ENCODE data around the gene GAPDHS.

Gene GAPDHS

GRCh38 chr19:35561436-35561835 lies 28.2 kb downstream of the GAPDHS start:
- no peak overlapping the region for H3K4me3 ChIP-seq (ENCODE audit: low read depth, low read length)
- TF ChIP-seq, protein P1, sequence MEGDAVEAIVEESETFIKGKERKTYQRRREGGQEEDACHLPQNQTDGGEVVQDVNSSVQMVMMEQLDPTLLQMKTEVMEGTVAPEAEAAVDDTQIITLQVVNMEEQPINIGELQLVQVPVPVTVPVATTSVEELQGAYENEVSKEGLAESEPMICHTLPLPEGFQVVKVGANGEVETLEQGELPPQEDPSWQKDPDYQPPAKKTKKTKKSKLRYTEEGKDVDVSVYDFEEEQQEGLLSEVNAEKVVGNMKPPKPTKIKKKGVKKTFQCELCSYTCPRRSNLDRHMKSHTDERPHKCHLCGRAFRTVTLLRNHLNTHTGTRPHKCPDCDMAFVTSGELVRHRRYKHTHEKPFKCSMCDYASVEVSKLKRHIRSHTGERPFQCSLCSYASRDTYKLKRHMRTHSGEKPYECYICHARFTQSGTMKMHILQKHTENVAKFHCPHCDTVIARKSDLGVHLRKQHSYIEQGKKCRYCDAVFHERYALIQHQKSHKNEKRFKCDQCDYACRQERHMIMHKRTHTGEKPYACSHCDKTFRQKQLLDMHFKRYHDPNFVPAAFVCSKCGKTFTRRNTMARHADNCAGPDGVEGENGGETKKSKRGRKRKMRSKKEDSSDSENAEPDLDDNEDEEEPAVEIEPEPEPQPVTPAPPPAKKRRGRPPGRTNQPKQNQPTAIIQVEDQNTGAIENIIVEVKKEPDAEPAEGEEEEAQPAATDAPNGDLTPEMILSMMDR (IDR thresholded peaks at IDR 0.05; ENCODE audit: borderline replicate concordance, insufficient read depth, low read depth, low read length): no peak

- TF ChIP-seq, protein P1 (IDR thresholded peaks at IDR 0.05; ENCODE audit: borderline replicate concordance, insufficient read depth, low read depth, low read length): no peak
- H3K4me3 ChIP-seq (ENCODE audit: low read depth, low read length): no peak overlapping the region
These were observed 29.1 kb downstream of the GAPDHS start for GRCh38 chr19:35562336-35562735.

- TF ChIP-seq, protein P1 (IDR thresholded peaks at IDR 0.05; ENCODE audit: borderline replicate concordance, insufficient read depth, low read depth, low read length): no peak
- no peak overlapping the region for H3K4me3 ChIP-seq (ENCODE audit: low read depth, low read length)
These were observed 29.5 kb downstream of the GAPDHS start for GRCh38 chr19:35562776-35563175.

- TF ChIP-seq, protein P1 (IDR thresholded peaks at IDR 0.05; ENCODE audit: borderline replicate concordance, insufficient read depth, low read depth, low read length): no peak
- no peak within 1 kb of the TSS for H3K4me3 ChIP-seq (ENCODE audit: low read depth, low read length)
These were observed 30.1 kb downstream of the GAPDHS start, which contains the start of gene ATP4A for GRCh38 chr19:35563207-35563829. Gene ATP4A, minus strand, starts transcription at chr19:35563658. Its CDS starts 29 bp downstream, at chr19:35563629.

DNA sequence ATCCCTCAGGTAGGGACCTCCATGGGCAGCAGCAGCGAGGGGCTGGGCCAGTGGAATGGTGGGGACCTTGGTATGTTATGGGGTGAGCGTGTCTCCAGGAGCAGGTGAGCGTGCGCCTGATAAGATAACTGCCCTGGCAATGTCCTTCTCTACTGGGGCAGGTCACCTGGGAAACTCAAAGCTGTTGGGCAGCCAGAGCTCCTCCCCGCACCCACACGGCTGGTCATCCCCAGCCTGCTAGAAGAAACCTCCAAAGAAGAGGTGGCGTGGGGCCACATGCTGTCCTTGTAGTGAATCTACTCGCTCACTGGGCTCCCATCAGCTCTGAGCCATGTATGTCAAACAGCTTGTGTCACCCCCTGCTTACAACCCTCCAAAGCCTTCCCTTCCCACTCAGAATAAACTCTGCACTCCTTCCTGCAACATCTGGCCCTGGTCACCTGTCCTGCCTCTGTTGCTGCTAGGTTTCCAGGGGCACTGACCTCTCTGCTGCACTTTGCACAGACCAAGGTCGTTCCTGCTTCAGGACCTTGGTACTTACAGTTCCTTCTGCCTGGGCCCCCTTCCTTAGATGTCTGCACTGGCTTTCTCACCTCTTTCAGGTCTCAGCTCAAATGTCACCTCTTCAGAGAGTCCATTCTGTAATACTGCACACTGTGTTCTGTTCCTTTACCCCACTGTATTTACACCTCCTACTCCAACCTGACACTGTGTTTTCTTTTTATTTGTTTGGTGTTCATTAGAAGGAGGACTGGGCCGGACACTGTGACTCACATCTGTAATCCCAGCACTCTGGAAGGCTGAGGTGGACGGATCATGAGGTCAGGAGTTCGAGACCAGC lies 32.0 kb downstream of the GAPDHS start:
- H3K4me3 ChIP-seq (ENCODE audit: low read depth, low read length): no peak overlapping the region
- TF ChIP-seq, protein P1 (IDR thresholded peaks at IDR 0.05; ENCODE audit: borderline replicate concordance, insufficient read depth, low read depth, low read length): no peak

DNA sequence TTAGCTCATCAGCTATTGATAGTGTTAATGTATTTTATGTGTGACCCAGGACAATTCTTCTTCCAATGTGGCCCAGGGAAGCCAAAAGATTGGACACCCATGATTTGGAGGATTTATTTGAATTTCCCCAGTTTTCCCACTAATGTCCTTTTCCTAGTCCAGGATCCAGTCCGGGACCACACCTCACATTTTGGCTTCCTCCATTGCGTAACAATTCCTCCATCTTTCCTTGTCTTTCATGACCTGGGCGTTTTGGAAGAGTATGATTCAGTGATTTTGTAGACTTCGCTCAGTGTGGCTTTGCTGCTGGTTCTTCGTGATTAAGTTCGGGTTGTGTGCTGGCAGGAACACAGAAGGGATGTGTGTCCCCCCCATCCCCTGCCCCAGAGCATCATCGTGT lies 33.5 kb downstream of the GAPDHS start:
- TF ChIP-seq, protein P1 (IDR thresholded peaks at IDR 0.05; ENCODE audit: borderline replicate concordance, insufficient read depth, low read depth, low read length): no peak
- no peak overlapping the region for H3K4me3 ChIP-seq (ENCODE audit: low read depth, low read length)

All from GM12875 (cell line).